ENCODE results near the gene COX4I1. TPM values are rescaled to one million over a fixed set of nuclear protein-coding genes. Genes with fewer than 3 reads are reported as not detected.

COX4I1 gene
- total and polyA plus RNA-seq, 2 of the 8 experiments (the other 6 are each of a cell fraction or from before 2014, with no cell fraction given): 507 to 707 TPM

DNA sequence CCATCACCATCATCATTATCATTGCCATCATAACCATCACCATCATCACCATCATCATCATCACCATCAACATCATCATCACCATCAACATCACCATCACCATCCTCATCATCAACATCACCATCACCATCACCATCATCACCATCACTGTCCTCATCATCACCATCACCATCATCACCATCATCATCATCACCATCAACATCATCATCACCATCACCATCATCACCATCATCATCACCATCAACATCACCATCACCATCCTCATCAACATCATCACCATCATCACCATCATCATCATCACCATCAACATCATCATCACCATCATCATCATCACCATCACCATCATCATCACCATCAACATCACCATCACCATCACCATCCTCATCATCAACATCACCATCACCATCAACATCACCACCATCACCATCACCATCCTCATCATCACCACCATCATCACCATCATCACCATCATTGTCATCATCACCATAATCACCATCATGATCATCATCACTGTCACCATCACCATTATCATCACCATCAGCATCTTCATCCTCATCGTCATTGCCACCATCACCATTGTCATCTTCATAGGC is 23.9 kb downstream of the COX4I1 start:
- WGBS, 2 experiments (ENCODE audit: extremely low coverage in 1 of 2, insufficient coverage in 1 of 2, insufficient read length in 1 of 2, insufficient replicate concordance in 2 of 2, low coverage in 1 of 2, low lambda C conversion rate in 2 of 2, missing lambda C conversion rate in 1 of 2): 82% methylated on average over 1 of the region's 1 CpG; no CpG with 5 or more reads in 1 of the 2 experiments
- TF ChIP-seq POU5F1 (IDR thresholded peaks at IDR 0.05; ENCODE audit: low read depth, low read length): no peak
- no peak for TF ChIP-seq CTBP2 (IDR thresholded peaks at IDR 0.05; ENCODE audit: borderline replicate concordance, insufficient read depth, insufficient read length, low read length)
- no peak for TF ChIP-seq BCL11A (IDR thresholded peaks at IDR 0.05; ENCODE audit: low read depth in 2 of 2, low read length in 2 of 2)
- no peak for TF ChIP-seq PHF8 (conservative IDR thresholded peaks at IDR 0.05; ENCODE audit: low read depth, low read length)
- TF ChIP-seq, protein P1, sequence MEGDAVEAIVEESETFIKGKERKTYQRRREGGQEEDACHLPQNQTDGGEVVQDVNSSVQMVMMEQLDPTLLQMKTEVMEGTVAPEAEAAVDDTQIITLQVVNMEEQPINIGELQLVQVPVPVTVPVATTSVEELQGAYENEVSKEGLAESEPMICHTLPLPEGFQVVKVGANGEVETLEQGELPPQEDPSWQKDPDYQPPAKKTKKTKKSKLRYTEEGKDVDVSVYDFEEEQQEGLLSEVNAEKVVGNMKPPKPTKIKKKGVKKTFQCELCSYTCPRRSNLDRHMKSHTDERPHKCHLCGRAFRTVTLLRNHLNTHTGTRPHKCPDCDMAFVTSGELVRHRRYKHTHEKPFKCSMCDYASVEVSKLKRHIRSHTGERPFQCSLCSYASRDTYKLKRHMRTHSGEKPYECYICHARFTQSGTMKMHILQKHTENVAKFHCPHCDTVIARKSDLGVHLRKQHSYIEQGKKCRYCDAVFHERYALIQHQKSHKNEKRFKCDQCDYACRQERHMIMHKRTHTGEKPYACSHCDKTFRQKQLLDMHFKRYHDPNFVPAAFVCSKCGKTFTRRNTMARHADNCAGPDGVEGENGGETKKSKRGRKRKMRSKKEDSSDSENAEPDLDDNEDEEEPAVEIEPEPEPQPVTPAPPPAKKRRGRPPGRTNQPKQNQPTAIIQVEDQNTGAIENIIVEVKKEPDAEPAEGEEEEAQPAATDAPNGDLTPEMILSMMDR (IDR thresholded peaks at IDR 0.05; ENCODE audit: control extremely low read depth in 1 of 3, insufficient read depth in 1 of 3, low read depth in 1 of 3, low read length in 3 of 3): no peak
- TF ChIP-seq EGR1 (IDR thresholded peaks at IDR 0.05; ENCODE audit: borderline replicate concordance, low read depth, low read length): no peak
- no peak for TF ChIP-seq KDM5A (IDR thresholded peaks at IDR 0.05; ENCODE audit: low read length)
- TF ChIP-seq JUN (IDR thresholded peaks at IDR 0.05; ENCODE audit: low read depth, low read length): no peak

More for the DNA sequence above, 23.9 kb downstream of the COX4I1 start:
- H3K27me3 ChIP-seq (replicated peaks in 1 of 4; ENCODE audit: control insufficient read depth in 3 of 4, extremely low read depth in 1 of 4, insufficient read depth in 3 of 4, low read length in 3 of 4): peaks cover 0 to 11% (median 5%) of the 10 kb centered on the region in 4 experiments; a peak in 3 of 7 replicates
- H3K27ac ChIP-seq (ENCODE audit: low read depth, low read length): no peak overlapping the region
- H4K8ac ChIP-seq (ENCODE audit: extremely low read depth, insufficient read depth, low read length): no peak overlapping the region
- no peaks in the 10 kb centered on the region for H3K79me1 ChIP-seq (ENCODE audit: low read depth, low read length)
- H3K79me2 ChIP-seq (ENCODE audit: control insufficient read depth in 1 of 2, insufficient read depth in 2 of 2, low read length in 2 of 2): no peaks in the 10 kb centered on the region
- H3K18ac ChIP-seq (ENCODE audit: extremely low read depth, low read length): no peak overlapping the region
- no peak overlapping the region for H2BK5ac ChIP-seq (ENCODE audit: low read depth, low read length)
- ChIA-PET CTCF (ENCODE audit: partially characterized antibody) (interaction anchor here (0.8 to 5.0 kb wide), 9 partner anchors 9 to 196 kb away, joined by 3 to 77 read pairs (median 8); no protein-coding TSS in a partner anchor), POLR2A (ENCODE audit: partially characterized antibody) (interaction anchor here (1.0 kb wide), 1 partner anchor 59 kb away, joined by 3 read pairs; no protein-coding TSS in a partner anchor)
- H4K91ac ChIP-seq (replicated peaks; ENCODE audit: insufficient read length, low read length): peak overlapping the region; percentile 55
- H2BK15ac ChIP-seq (ENCODE audit: low read length): no peak overlapping the region
- H3K9ac ChIP-seq (replicated peaks in 1 of 4; ENCODE audit: extremely low read depth in 1 of 4, low read depth in 3 of 4, low read length in 3 of 4): no peak overlapping the region
- no peaks in the 10 kb centered on the region; a peak in 2 of 7 replicates for H3K4me1 ChIP-seq (replicated peaks in 1 of 4; ENCODE audit: control insufficient read depth in 3 of 4, insufficient read depth in 4 of 4, low read length in 3 of 4)
- H3K36me3 ChIP-seq (ENCODE audit: control insufficient read depth in 2 of 4, insufficient read depth in 4 of 4, low read length in 3 of 4): no peaks in the 10 kb centered on the region
- peaks cover 0 to 8% of the 10 kb centered on the region in 2 experiments for H4K20me1 ChIP-seq (replicated peaks in 1 of 2; ENCODE audit: control insufficient read depth in 1 of 2, insufficient read depth in 2 of 2, low read length in 2 of 2)
- H4K5ac ChIP-seq (ENCODE audit: insufficient read length, low read depth, low read length): no peak overlapping the region
- no peak overlapping the region for H2BK120ac ChIP-seq (replicated peaks; ENCODE audit: low read depth, low read length)
- H3K23ac ChIP-seq (ENCODE audit: insufficient read length): no peak overlapping the region
- H3K4me3 ChIP-seq (ENCODE audit: extremely low read depth in 1 of 4, insufficient read depth in 2 of 4, low read depth in 3 of 4, low read length in 4 of 4): no peak overlapping the region
- H3K9me3 ChIP-seq (ENCODE audit: insufficient read depth in 2 of 2, low read depth in 1 of 2, low read length in 1 of 2): no peaks in the 10 kb centered on the region
- H3K4me2 ChIP-seq (ENCODE audit: insufficient read depth in 1 of 2, low read depth in 2 of 2, low read length in 2 of 2): no peak overlapping the region
- H3K4ac ChIP-seq (replicated peaks; ENCODE audit: insufficient read length, low read depth, low read length): no peak overlapping the region
- peak overlapping the region; percentile 57; the same call in 1 of the 2 replicates for H2AK5ac ChIP-seq (ENCODE audit: low read depth, low read length)
- DNase-seq (ENCODE audit: low read depth in 1 of 2, low spot score in 2 of 2): no peak
- no peak overlapping the region for H2AFZ ChIP-seq (ENCODE audit: low read length)
- H2BK20ac ChIP-seq (ENCODE audit: low read length): no peak overlapping the region
- H3K14ac ChIP-seq (ENCODE audit: insufficient read length): no peak overlapping the region
- FAIRE-seq: no peak
- H3K23me2 ChIP-seq (ENCODE audit: low read depth, low read length): peaks cover 6% of the 10 kb centered on the region; the same call in 1 of the 2 replicates
- H2BK12ac ChIP-seq (ENCODE audit: low read depth, low read length): no peak overlapping the region
- H3K56ac ChIP-seq (replicated peaks; ENCODE audit: insufficient read length, low read depth, low read length): peak overlapping the region; percentile 94
